OCI-LY1 (cell line): ENCODE data around the gene CST3.

Experiments
- H2AFZ ChIP-seq: fragments of 200-600 bp; sonication (generic), shearing (Covaris generic); 2 replicates; pipeline ENCODE4 v1.6.0; 2014; ENCODE audit warnings: antibody characterized with exemption, mild to moderate bottlenecking, low read length
- H3F3A ChIP-seq: fragments of 200-600 bp; sonication (generic), shearing (Covaris generic); 2 replicates; pipeline ENCODE4 v1.6.0; 2014; ENCODE audit warnings: mild to moderate bottlenecking, antibody characterized with exemption, low read length, moderate library complexity; ENCODE audit not compliant: insufficient read depth
- H3K27ac ChIP-seq: fragments of 200-600 bp; sonication (generic); 2 replicates; pipeline ENCODE4 v1.5.1; 2014; ENCODE audit warnings: low read length, mixed run types, mild to moderate bottlenecking, low read depth; ENCODE audit not compliant: poor library complexity, severe bottlenecking
- H3K27me3 ChIP-seq: fragments of 200-600 bp; sonication (generic); 2 replicates; pipeline ENCODE4 v1.6.0; 2014; ENCODE audit warnings: antibody characterized with exemption, mild to moderate bottlenecking, low read length, moderate library complexity; ENCODE audit not compliant: insufficient read depth
- H3K36me3 ChIP-seq: fragments of 200-600 bp; sonication (generic); 2 replicates; pipeline ENCODE4 v1.6.1; 2014; ENCODE audit warnings: mild to moderate bottlenecking, antibody characterized with exemption, low read length, moderate library complexity, mixed read lengths; ENCODE audit not compliant: insufficient read depth
- H3K4me1 ChIP-seq: fragments of 200-600 bp; sonication (generic); 2 replicates; pipeline ENCODE4 v1.5.1; 2014; ENCODE audit warnings: mild to moderate bottlenecking, low read length, moderate library complexity; ENCODE audit not compliant: insufficient read depth, severe bottlenecking
- H3K4me2 ChIP-seq: fragments of 200-600 bp; sonication (generic), shearing (Covaris generic); 2 replicates; pipeline ENCODE4 v1.6.1; 2014; ENCODE audit warnings: low read length
- H3K4me3 ChIP-seq: fragments of 200-600 bp; sonication (generic); 2 replicates; pipeline ENCODE4 v1.5.1; 2014; ENCODE audit warnings: low read length, low read depth, mild to moderate bottlenecking, mixed read lengths; ENCODE audit not compliant: poor library complexity, severe bottlenecking
- H3K79me2 ChIP-seq: fragments of 200-600 bp; shearing (Covaris generic); 2 replicates; pipeline ENCODE4 v1.6.1; 2016; ENCODE audit warnings: mixed run types, low read length, mixed read lengths; ENCODE audit not compliant: insufficient read depth
- H3K9ac ChIP-seq: fragments of 200-600 bp; sonication (generic), shearing (Covaris generic); 2 replicates; pipeline ENCODE4 v1.6.1; 2014; ENCODE audit warnings: mild to moderate bottlenecking, low read length, mixed read lengths
- H3K9me2 ChIP-seq: fragments of 200-600 bp; sonication (generic), shearing (Covaris generic); 2 replicates; pipeline ENCODE4 v1.6.1; 2014; ENCODE audit warnings: low read depth, mild to moderate bottlenecking, low read length, mixed read lengths
- H3K9me3 ChIP-seq: fragments of 200-600 bp; shearing (Covaris generic); 2 replicates; pipeline ENCODE4 v1.6.1; 2014; ENCODE audit warnings: low read length, mixed read lengths
- H4K20me1 ChIP-seq: fragments of 200-600 bp; sonication (generic), shearing (Covaris generic); 2 replicates; pipeline ENCODE4 v1.6.0; 2016; ENCODE audit warnings: mild to moderate bottlenecking, low read length; ENCODE audit not compliant: insufficient read depth
- EZH2 ChIP-seq: fragments of 200-600 bp; sonication (generic), shearing (Covaris generic); IDR thresholded peaks from 2 replicates; pipeline ENCODE4 v1.8.0; 2017; ENCODE audit warnings: borderline replicate concordance, mixed run types, mild to moderate bottlenecking, antibody characterized with exemption, low read length, moderate library complexity, mixed read lengths
- TF ChIP-seq, protein P1 (sequence below): fragments of 200-600 bp; sonication (generic), shearing (Covaris generic); IDR thresholded peaks from 2 replicates; pipeline ENCODE4 v1.5.1; 2017; ENCODE audit warnings: mild to moderate bottlenecking, antibody characterized with exemption, low read length, moderate library complexity, mixed read lengths

CST3 gene

GRCh38 chr20:23669866-23670265 is 32.1 kb upstream of the CST3 start:
- Histone ChIP-seq H4K20me1 (no peaks in the 10 kb centered on the region), H3K9ac (no peak overlapping the region), H3K4me1 (no peaks in the 10 kb centered on the region), H3K27me3 (no peaks in the 10 kb centered on the region), H3K79me2 (no peaks in the 10 kb centered on the region), H2AFZ (no peak overlapping the region), H3K4me3 (no peak overlapping the region), H3F3A (no peaks in the 10 kb centered on the region), H3K27ac (no peak overlapping the region), H3K9me2 (no peaks in the 10 kb centered on the region), H3K4me2 (no peak overlapping the region), H3K36me3 (no peaks in the 10 kb centered on the region), H3K9me3 (no peaks in the 10 kb centered on the region)
- no peak for TF ChIP-seq EZH2
- TF ChIP-seq, protein P1, sequence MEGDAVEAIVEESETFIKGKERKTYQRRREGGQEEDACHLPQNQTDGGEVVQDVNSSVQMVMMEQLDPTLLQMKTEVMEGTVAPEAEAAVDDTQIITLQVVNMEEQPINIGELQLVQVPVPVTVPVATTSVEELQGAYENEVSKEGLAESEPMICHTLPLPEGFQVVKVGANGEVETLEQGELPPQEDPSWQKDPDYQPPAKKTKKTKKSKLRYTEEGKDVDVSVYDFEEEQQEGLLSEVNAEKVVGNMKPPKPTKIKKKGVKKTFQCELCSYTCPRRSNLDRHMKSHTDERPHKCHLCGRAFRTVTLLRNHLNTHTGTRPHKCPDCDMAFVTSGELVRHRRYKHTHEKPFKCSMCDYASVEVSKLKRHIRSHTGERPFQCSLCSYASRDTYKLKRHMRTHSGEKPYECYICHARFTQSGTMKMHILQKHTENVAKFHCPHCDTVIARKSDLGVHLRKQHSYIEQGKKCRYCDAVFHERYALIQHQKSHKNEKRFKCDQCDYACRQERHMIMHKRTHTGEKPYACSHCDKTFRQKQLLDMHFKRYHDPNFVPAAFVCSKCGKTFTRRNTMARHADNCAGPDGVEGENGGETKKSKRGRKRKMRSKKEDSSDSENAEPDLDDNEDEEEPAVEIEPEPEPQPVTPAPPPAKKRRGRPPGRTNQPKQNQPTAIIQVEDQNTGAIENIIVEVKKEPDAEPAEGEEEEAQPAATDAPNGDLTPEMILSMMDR = no peak

GRCh38 chr20:23669327-23669726 is 31.6 kb upstream of the CST3 start:
- no peaks in the 10 kb centered on the region for H3K9me3 ChIP-seq
- no peak overlapping the region for H3K4me3 ChIP-seq
- H3K9ac ChIP-seq = no peak overlapping the region
- H3K9me2 ChIP-seq = no peaks in the 10 kb centered on the region
- H3K4me2 ChIP-seq = no peak overlapping the region
- H2AFZ ChIP-seq = no peak overlapping the region
- H4K20me1 ChIP-seq = no peaks in the 10 kb centered on the region
- TF ChIP-seq, protein P1 = no peak
- no peak for TF ChIP-seq EZH2
- no peaks in the 10 kb centered on the region for H3K36me3 ChIP-seq
- H3F3A ChIP-seq = no peaks in the 10 kb centered on the region
- H3K4me1 ChIP-seq = no peaks in the 10 kb centered on the region
- no peaks in the 10 kb centered on the region for H3K27me3 ChIP-seq
- H3K27ac ChIP-seq = no peak overlapping the region
- H3K79me2 ChIP-seq = no peaks in the 10 kb centered on the region

DNA sequence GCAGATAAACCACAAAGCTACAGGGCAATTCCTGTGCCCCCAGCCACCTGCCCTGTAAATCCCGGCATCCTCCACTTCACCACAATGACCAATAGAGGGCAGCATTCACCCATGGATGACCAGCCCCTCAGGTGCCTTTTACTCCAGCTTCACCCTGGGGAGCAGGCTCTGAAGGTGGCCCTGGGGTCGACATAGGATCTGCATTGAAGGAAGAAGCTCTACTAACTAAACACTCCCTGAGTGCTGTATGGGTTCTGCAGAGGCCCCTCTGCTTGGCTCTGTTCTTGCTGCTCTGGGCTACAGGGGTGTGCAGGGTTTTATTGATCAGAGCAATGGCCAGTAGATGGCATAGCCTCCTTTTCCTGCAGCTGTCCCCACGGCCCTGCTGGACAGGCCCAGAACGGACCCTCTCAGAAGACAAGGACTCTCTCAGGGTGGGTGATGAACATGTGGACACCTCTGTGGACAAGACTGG is 30.8 kb upstream of the CST3 start:
- no peak overlapping the region for H3K4me2 ChIP-seq
- no peak for TF ChIP-seq EZH2
- TF ChIP-seq, protein P1 = peak; percentile 76
- no peaks in the 10 kb centered on the region for H3K79me2 ChIP-seq
- H3K4me3 ChIP-seq = no peak overlapping the region
- H3K27ac ChIP-seq = no peak overlapping the region
- H3F3A ChIP-seq = no peaks in the 10 kb centered on the region
- H3K36me3 ChIP-seq = no peaks in the 10 kb centered on the region
- H3K9ac ChIP-seq = no peak overlapping the region
- H2AFZ ChIP-seq = no peak overlapping the region
- no peaks in the 10 kb centered on the region for H3K9me2 ChIP-seq
- no peaks in the 10 kb centered on the region for H4K20me1 ChIP-seq
- no peaks in the 10 kb centered on the region for H3K4me1 ChIP-seq
- no peaks in the 10 kb centered on the region for H3K27me3 ChIP-seq
- no peaks in the 10 kb centered on the region for H3K9me3 ChIP-seq
